ENCODE measurements around the gene LRFN2. TPM values are rescaled to one million over a fixed set of nuclear protein-coding genes. Genes with fewer than 3 reads are reported as not detected.

LRFN2 gene
- total and polyA plus RNA-seq, 2 donors (not counting 1 experiment from before 2014, with no cell fraction given): not detected

DNA sequence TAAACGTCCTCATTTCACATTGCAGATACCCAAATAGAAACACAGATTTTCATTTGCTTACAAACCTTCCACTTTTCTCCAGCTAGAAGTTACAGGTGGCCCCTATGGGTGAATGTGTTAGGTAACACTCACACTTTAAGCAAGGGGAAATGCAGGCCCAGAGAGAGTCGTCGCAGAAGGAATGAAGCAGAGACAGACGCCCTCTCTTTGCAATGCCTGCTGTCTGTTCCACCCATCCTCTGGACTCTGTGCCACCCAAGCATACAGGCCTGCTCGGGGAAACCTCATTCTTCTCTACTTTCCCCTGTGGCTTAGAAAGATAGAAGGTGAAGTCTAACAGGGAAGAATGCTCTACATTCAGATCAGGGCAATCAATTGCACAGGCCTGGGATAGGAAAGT, 57.2 kb downstream of the LRFN2 start:
- no peaks in the 10 kb centered on the region for H3K36me3 ChIP-seq (replicated peaks in 1 of 2; ENCODE audit: control extremely low read depth in 1 of 2, control insufficient read depth in 1 of 2, extremely low read depth in 1 of 2, insufficient read depth in 2 of 2, low read length in 1 of 2)
- H3K27ac ChIP-seq (ENCODE audit: low read length in 2 of 2): no peak overlapping the region
- ChIA-PET CTCF (no interaction called here), POLR2A (no interaction called here)
- DNase-seq (no peak), ATAC-seq (ENCODE audit: low read depth) (no peak)
- H3K79me2 ChIP-seq (ENCODE audit: control insufficient read depth, insufficient read depth, low read length): no peaks in the 10 kb centered on the region
- no peaks in the 10 kb centered on the region for H3K9me3 Mint-ChIP-seq (ENCODE audit: insufficient read depth)
- intact Hi-C loops (cut with micrococcal nuclease): no loop called here
- TF ChIP-seq EZH2 (IDR thresholded peaks at IDR 0.05; ENCODE audit: borderline replicate concordance, insufficient read depth, low read depth, low read length, poor library complexity, severe bottlenecking): no peak
- no peak for TF ChIP-seq CTCF (IDR thresholded peaks at IDR 0.05)
- H4K20me1 ChIP-seq (ENCODE audit: control insufficient read depth, insufficient read depth, low read length, poor library complexity, severe bottlenecking): no peaks in the 10 kb centered on the region
- H2AFZ ChIP-seq (ENCODE audit: insufficient read depth, low read depth, low read length, poor library complexity, severe bottlenecking): no peak overlapping the region
- no peak overlapping the region for H3K27ac Mint-ChIP-seq
- H3K4me1 ChIP-seq (ENCODE audit: control insufficient read depth in 2 of 2, insufficient read depth in 2 of 2, low read length in 2 of 2): no peaks in the 10 kb centered on the region
- no peaks in the 10 kb centered on the region for H3K27me3 ChIP-seq (replicated peaks in 1 of 4; ENCODE audit: control extremely low read depth in 1 of 4, control insufficient read depth in 3 of 4, insufficient read depth in 4 of 4, low read length in 3 of 4)
- H3K4me2 ChIP-seq (replicated peaks; ENCODE audit: low read depth, low read length, poor library complexity, severe bottlenecking): no peak overlapping the region
- no peaks in the 10 kb centered on the region for H3K9me3 ChIP-seq (ENCODE audit: control extremely low read depth in 1 of 3, control insufficient read depth in 2 of 3, insufficient read depth in 1 of 3, low read length in 2 of 3)
- H3K4me3 Mint-ChIP-seq: no peak overlapping the region
- no peak overlapping the region for H3K9ac ChIP-seq (ENCODE audit: low read length)
- no peaks in the 10 kb centered on the region for H3K27me3 Mint-ChIP-seq
- no peak overlapping the region for H3K4me3 ChIP-seq (ENCODE audit: control extremely low read depth in 1 of 5, extremely low read depth in 1 of 5, insufficient read depth in 1 of 5, low read depth in 2 of 5, low read length in 4 of 5)
- 100% methylated on average over 2 of the region's 5 CpGs for WGBS (ENCODE audit: insufficient coverage)
- no peaks in the 10 kb centered on the region for H3K4me1 Mint-ChIP-seq

- CTCF ChIA-PET: no interaction called here
- ATAC-seq (ENCODE audit: low read depth) (no peak), DNase-seq (no peak)
- no peak overlapping the region for H3K4me3 ChIP-seq (ENCODE audit: control extremely low read depth in 1 of 5, extremely low read depth in 1 of 5, insufficient read depth in 1 of 5, low read depth in 2 of 5, low read length in 4 of 5)
- intact Hi-C loops (cut with micrococcal nuclease): no loop called here
- POLR2A ChIA-PET: no interaction called here
- H3K9me3 ChIP-seq (ENCODE audit: control extremely low read depth in 1 of 3, control insufficient read depth in 2 of 3, insufficient read depth in 1 of 3, low read length in 2 of 3): no peaks in the 10 kb centered on the region
- no peaks in the 10 kb centered on the region for H3K27me3 Mint-ChIP-seq
- H3K4me3 Mint-ChIP-seq: no peak overlapping the region
- H3K79me2 ChIP-seq (ENCODE audit: control insufficient read depth, insufficient read depth, low read length): no peaks in the 10 kb centered on the region
- H3K9me3 Mint-ChIP-seq (ENCODE audit: insufficient read depth): no peaks in the 10 kb centered on the region
- no peak overlapping the region for H2AFZ ChIP-seq (ENCODE audit: insufficient read depth, low read depth, low read length, poor library complexity, severe bottlenecking)
- no peaks in the 10 kb centered on the region for H4K20me1 ChIP-seq (ENCODE audit: control insufficient read depth, insufficient read depth, low read length, poor library complexity, severe bottlenecking)
- H3K4me2 ChIP-seq (replicated peaks; ENCODE audit: low read depth, low read length, poor library complexity, severe bottlenecking): no peak overlapping the region
- no peak overlapping the region for H3K27ac ChIP-seq (ENCODE audit: low read length in 2 of 2)
- WGBS (ENCODE audit: insufficient coverage): no CpG with 5 or more reads among the region's 4 CpGs
- no peak overlapping the region for H3K9ac ChIP-seq (ENCODE audit: low read length)
- H3K27ac Mint-ChIP-seq: no peak overlapping the region
- TF ChIP-seq EZH2 (IDR thresholded peaks at IDR 0.05; ENCODE audit: borderline replicate concordance, insufficient read depth, low read depth, low read length, poor library complexity, severe bottlenecking) (no peak), CTCF (IDR thresholded peaks at IDR 0.05) (no peak)
- no peaks in the 10 kb centered on the region for H3K4me1 Mint-ChIP-seq
- no peaks in the 10 kb centered on the region for H3K27me3 ChIP-seq (replicated peaks in 1 of 4; ENCODE audit: control extremely low read depth in 1 of 4, control insufficient read depth in 3 of 4, insufficient read depth in 4 of 4, low read length in 3 of 4)
- H3K4me1 ChIP-seq (ENCODE audit: control insufficient read depth in 2 of 2, insufficient read depth in 2 of 2, low read length in 2 of 2): no peaks in the 10 kb centered on the region
- no peaks in the 10 kb centered on the region for H3K36me3 ChIP-seq (replicated peaks in 1 of 2; ENCODE audit: control extremely low read depth in 1 of 2, control insufficient read depth in 1 of 2, extremely low read depth in 1 of 2, insufficient read depth in 2 of 2, low read length in 1 of 2)
Measured at GRCh38 chr6:40529040-40529439, 58.1 kb downstream of the LRFN2 start.
